HL-60 (cell line): ENCODE data around the gene TRIOBP.

Experiments
- DNase-seq, 2 experiments: peaks; one replicate each; pipeline ENCODE4 v3.0.0-alpha.2; 2010 to 2020; ENCODE audit warnings: low read depth in 1 of 2, low spot score in 1 of 2
- H3K27ac ChIP-seq: fragments of 250-450 bp; sonication (Bioruptor Pico); replicated peaks from 2 replicates; pipeline ENCODE4 v1.5.1; 2020; ENCODE audit warnings: mild to moderate bottlenecking, moderate library complexity
- H3K27me3 ChIP-seq: fragments of 250-450 bp; sonication (Bioruptor Pico); 2 replicates; pipeline ENCODE4 v1.5.1; 2021; ENCODE audit warnings: mild to moderate bottlenecking, moderate library complexity; ENCODE audit not compliant: insufficient read depth, poor library complexity, severe bottlenecking
- H3K4me3 ChIP-seq: replicated peaks from 2 replicates; pipeline ENCODE4 v1.5.1; 2011; ENCODE audit warnings: mild to moderate bottlenecking, control low read depth, low read length; ENCODE audit not compliant: insufficient read depth
- CTCF ChIP-seq: IDR thresholded peaks from one replicate; pipeline ENCODE4 v1.5.1; 2011; ENCODE audit warnings: low read length, control low read depth, inconsistent platforms; ENCODE audit not compliant: insufficient read depth
- GABPA ChIP-seq: IDR thresholded peaks from 2 replicates; pipeline ENCODE4 v1.6.1; 2012; ENCODE audit warnings: low read depth
- POLR2AphosphoS5 ChIP-seq: IDR thresholded peaks from 2 replicates; pipeline ENCODE4 v1.6.1; 2012; ENCODE audit warnings: low read depth
- REST ChIP-seq: IDR thresholded peaks from 2 replicates; pipeline ENCODE4 v1.6.1; 2012; ENCODE audit warnings: low read depth; ENCODE audit not compliant: insufficient replicate concordance
- SPI1 ChIP-seq: IDR thresholded peaks from 2 replicates; pipeline ENCODE4 v1.6.1; 2012; ENCODE audit warnings: low read depth, mild to moderate bottlenecking, borderline replicate concordance

TRIOBP gene

GRCh38 chr22:37662039-37662438 lies 34.8 kb upstream of the TRIOBP start:
- H3K27me3 ChIP-seq = no peaks in the 10 kb centered on the region
- H3K27ac ChIP-seq = no peak overlapping the region
- TF ChIP-seq CTCF (no peak), REST (no peak), POLR2AphosphoS5 (no peak), GABPA (no peak), SPI1 (no peak)
- DNase-seq = no peak
- no peak overlapping the region for H3K4me3 ChIP-seq

- Histone ChIP-seq H3K4me3 (no peak overlapping the region), H3K27me3 (no peaks in the 10 kb centered on the region), H3K27ac (no peak overlapping the region)
- no peak for DNase-seq
- no peak for TF ChIP-seq POLR2AphosphoS5
- TF ChIP-seq CTCF = no peak
- no peak for TF ChIP-seq SPI1
- no peak for TF ChIP-seq GABPA
- no peak for TF ChIP-seq REST
Measured at GRCh38 chr22:37663521-37664140, 33.2 kb upstream of the TRIOBP start.

- Histone ChIP-seq H3K4me3 (no peak overlapping the region), H3K27me3 (no peaks in the 10 kb centered on the region), H3K27ac (no peak overlapping the region)
- TF ChIP-seq POLR2AphosphoS5 (no peak; the same call in 1 of the 2 replicates), GABPA (no peak), SPI1 (no peak), REST (no peak), CTCF (no peak)
- no peak for DNase-seq
Measured at GRCh38 chr22:37664249-37665101, 32.4 kb upstream of the TRIOBP start.
